Activated B cell treated with CpG ODN at 0.5 μM for 24 hours (primary cell): ENCODE data around the gene IGSF5. TPM values are rescaled to one million over a fixed set of nuclear protein-coding genes. Genes with fewer than 3 reads are reported as not detected.
A peak's percentile ranks its signal among the peaks of the same experiment; 100 is the strongest.

ENCODE experiments used
- ATAC-seq: fragments of 200-7000 bp; cut with Tn5 transposase; one replicate; pipeline ENCODE4 v1.10.0; 2021; ENCODE audit warnings: low read depth, mild to moderate bottlenecking, moderate library complexity
- CTCF ChIA-PET: fragments of 350-600 bp; sonication (Branson Sonifier 250); formaldehyde crosslinking; loops from one replicate; lab custom pipeline; 2021; ENCODE audit warnings: antibody characterized with exemption; lab: Charles Lee
- POLR2A ChIA-PET: fragments of 350-600 bp; sonication (Branson Sonifier 250); formaldehyde crosslinking; loops from one replicate; lab custom pipeline; 2021; ENCODE audit warnings: antibody characterized with exemption; lab: Charles Lee
- DNase-seq: peaks from one replicate; pipeline ENCODE4 v3.0.0; 2022
- H3K27ac Mint-ChIP-seq: one replicate; pipeline ENCODE4 v1.8.0; 2020; ENCODE audit warnings: mixed read lengths
- H3K27me3 Mint-ChIP-seq: one replicate; pipeline ENCODE4 v1.8.0; 2021; ENCODE audit warnings: mixed read lengths
- H3K36me3 Mint-ChIP-seq: one replicate; pipeline ENCODE4 v1.8.0; 2021; ENCODE audit warnings: low read depth, mixed read lengths
- H3K4me1 Mint-ChIP-seq: one replicate; pipeline ENCODE4 v1.8.0; 2021; ENCODE audit warnings: mixed read lengths
- H3K4me3 Mint-ChIP-seq: one replicate; pipeline ENCODE4 v1.8.0; 2020; ENCODE audit warnings: mild to moderate bottlenecking, mixed read lengths
- H3K9me3 Mint-ChIP-seq: one replicate; pipeline ENCODE4 v1.8.0; 2020; ENCODE audit warnings: mixed read lengths
- CTCF ChIP-seq: fragments of 200-600 bp; IDR thresholded peaks from one replicate; pipeline ENCODE4 v1.8.0; 2022; ENCODE audit warnings: antibody characterized with exemption, mild to moderate bottlenecking
- intact Hi-C: fragments of 100-400 bp; cut with micrococcal nuclease; formaldehyde crosslinking; loops from one replicate; pipeline ENCODE4 v1.15.1; 2024
- total RNA-seq: library from RNA; stranded (reverse); gene quantifications from 2 replicates; pipeline ENCODE4 v1.2.3, GENCODE V29; 2022

Gene IGSF5
- total RNA-seq, 1 donor from 2014 or later = not detected

- DNase-seq (no peak), ATAC-seq (no peak)
- no peak for TF ChIP-seq CTCF
- POLR2A ChIA-PET = no interaction called here
- H3K27ac Mint-ChIP-seq = no peak overlapping the region
- peaks cover 3% of the 10 kb centered on the region for H3K27me3 Mint-ChIP-seq
- CTCF ChIA-PET = interaction anchor here (1.3 kb wide), 1 partner anchor 196 kb away, joined by 8 read pairs; no protein-coding TSS in a partner anchor
- H3K36me3 Mint-ChIP-seq = no peaks in the 10 kb centered on the region
- H3K9me3 Mint-ChIP-seq = no peaks in the 10 kb centered on the region
- H3K4me1 Mint-ChIP-seq = no peaks in the 10 kb centered on the region
- H3K4me3 Mint-ChIP-seq = no peak overlapping the region
- intact Hi-C loops = no loop called here
These were observed 30.7 kb upstream of the IGSF5 start for GRCh38 chr21:39714331-39714730.

- H3K4me1 Mint-ChIP-seq = no peaks in the 10 kb centered on the region
- no peak for DNase-seq
- intact Hi-C loops = no loop called here
These were observed 29.1 kb upstream of the IGSF5 start for GRCh38 chr21:39715804-39716397.

GRCh38 chr21:39720126-39720778, 24.7 kb upstream of the IGSF5 start:
- H3K27ac Mint-ChIP-seq = no peak overlapping the region
- no peak for TF ChIP-seq CTCF
- DNase-seq = no peak
- CTCF ChIA-PET = no interaction called here
- intact Hi-C loops = no loop called here
- no peak overlapping the region for H3K4me3 Mint-ChIP-seq
- POLR2A ChIA-PET = no interaction called here
- ATAC-seq = no peak
- no peaks in the 10 kb centered on the region for H3K9me3 Mint-ChIP-seq
- no peaks in the 10 kb centered on the region for H3K4me1 Mint-ChIP-seq
- no peaks in the 10 kb centered on the region for H3K36me3 Mint-ChIP-seq
- peaks cover 3% of the 10 kb centered on the region for H3K27me3 Mint-ChIP-seq

More at GRCh38 chr21:39715804-39716397, 29.1 kb upstream of the IGSF5 start:
- H3K4me3 Mint-ChIP-seq = no peak overlapping the region
- ChIA-PET POLR2A (no interaction called here), CTCF (interaction anchor here (0.7 to 1.5 kb wide), 3 partner anchors 197 to 201 kb away, joined by 3 to 12 read pairs (median 8); no protein-coding TSS in a partner anchor)
- no peak overlapping the region for H3K27ac Mint-ChIP-seq
- H3K27me3 Mint-ChIP-seq = peaks cover 3% of the 10 kb centered on the region
- no peak for ATAC-seq
- no peaks in the 10 kb centered on the region for H3K36me3 Mint-ChIP-seq
- peak; percentile 44 for TF ChIP-seq CTCF
- H3K9me3 Mint-ChIP-seq = no peaks in the 10 kb centered on the region

GRCh38 chr21:39721885-39722284, 23.1 kb upstream of the IGSF5 start:
- no peak overlapping the region for H3K4me3 Mint-ChIP-seq

More at GRCh38 chr21:39721885-39722284, 23.1 kb upstream of the IGSF5 start:
- no peak for TF ChIP-seq CTCF
- ATAC-seq (no peak), DNase-seq (no peak)
- POLR2A ChIA-PET = no interaction called here
- H3K27me3 Mint-ChIP-seq = peaks cover 3% of the 10 kb centered on the region
- no peaks in the 10 kb centered on the region for H3K36me3 Mint-ChIP-seq
- CTCF ChIA-PET = no interaction called here
- H3K9me3 Mint-ChIP-seq = no peaks in the 10 kb centered on the region
- no peak overlapping the region for H3K27ac Mint-ChIP-seq
- intact Hi-C loops = no loop called here
- no peaks in the 10 kb centered on the region for H3K4me1 Mint-ChIP-seq
